ENCODE results near the gene NPIPA5.
"Not testable (repeated sequence)": the region's sequence is repeated elsewhere in the genome, so short reads cannot be mapped to it uniquely, and the experiment has no call there.

The NPIPA5 gene

DNA sequence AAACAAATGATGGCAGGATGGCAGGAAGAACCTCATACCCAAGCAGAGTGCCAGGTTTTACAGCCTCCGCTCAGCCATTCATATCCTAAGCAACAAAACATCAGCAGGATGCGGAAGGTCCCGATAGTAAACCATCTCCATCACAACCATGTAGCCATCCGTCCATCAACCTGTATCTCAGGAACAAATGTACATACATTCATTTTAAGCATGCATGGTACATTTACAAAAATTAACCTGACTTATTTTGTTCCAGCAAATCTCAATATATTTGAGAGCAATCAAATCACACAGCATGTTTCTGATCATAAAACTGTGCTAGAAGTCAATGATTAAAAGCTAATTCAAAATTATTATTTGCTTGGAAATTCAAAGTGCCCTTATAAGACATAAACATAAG is at the start of gene NPIPA5:
Gene NPIPA5, minus strand, starts transcription at position 101 of the 400 bp plus-strand sequence. Its CDS starts 0 bp downstream, at position 101.
- CTCF ChIA-PET, H3K36me3 Mint-ChIP-seq, H3K4me1 Mint-ChIP-seq, H3K4me3 Mint-ChIP-seq, DNase-seq, H3K9me3 Mint-ChIP-seq, H3K27me3 Mint-ChIP-seq, H3K27ac Mint-ChIP-seq: not testable (repeated sequence)

DNA sequence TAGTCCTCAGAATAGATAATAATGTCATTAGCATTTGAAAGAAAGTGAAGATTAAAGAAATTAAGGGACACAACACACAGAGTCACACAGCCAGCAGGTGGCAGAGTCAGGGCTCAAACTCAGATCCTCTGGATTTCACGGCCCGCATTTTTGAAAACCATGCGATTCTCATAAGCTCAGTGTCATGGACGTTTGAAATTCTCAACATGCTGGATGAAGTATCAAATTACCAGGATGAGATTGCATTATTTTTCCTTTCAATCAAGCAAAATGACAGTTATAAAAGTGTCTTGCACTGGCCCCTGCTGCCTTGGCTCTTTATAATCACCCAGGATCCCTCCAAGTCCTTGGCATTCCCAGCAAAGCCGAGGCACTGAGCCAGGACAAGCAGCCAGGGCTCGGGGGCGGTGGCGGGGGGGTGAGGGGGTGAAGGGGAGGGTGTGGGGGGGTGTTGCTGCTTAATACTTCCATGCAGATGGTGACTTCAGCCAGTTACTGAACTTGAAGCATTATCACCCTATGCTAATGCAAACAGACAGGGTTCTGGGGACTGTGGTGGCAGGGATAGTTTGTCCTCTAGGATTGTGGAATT is 49.6 kb upstream of the NPIPA5 start:
- no peaks in the 10 kb centered on the region for H3K36me3 Mint-ChIP-seq
- DNase-seq: peak; percentile 66
- H3K4me3 Mint-ChIP-seq: no peak overlapping the region
- H3K27me3 Mint-ChIP-seq: peaks cover 7% of the 10 kb centered on the region
- CTCF ChIA-PET: interaction anchor here (0.8 to 1.9 kb wide), 6 partner anchors 8 to 542 kb away, joined by 3 to 11 read pairs (median 3); no protein-coding TSS in a partner anchor
- no peak overlapping the region for H3K27ac Mint-ChIP-seq
- no peaks in the 10 kb centered on the region for H3K9me3 Mint-ChIP-seq
- H3K4me1 Mint-ChIP-seq: peaks cover 2% of the 10 kb centered on the region

GRCh38 chr16:15426796-15427195 is 48.7 kb upstream of the NPIPA5 start:
- no peak overlapping the region for H3K27ac Mint-ChIP-seq
- DNase-seq: no peak
- no peak overlapping the region for H3K4me3 Mint-ChIP-seq
- CTCF ChIA-PET: interaction anchor here (0.7 to 1.9 kb wide), 8 partner anchors 39 to 304 kb away, joined by 3 to 11 read pairs (median 4); partner anchors contain the start of gene MARF1
- no peaks in the 10 kb centered on the region for H3K36me3 Mint-ChIP-seq
- peaks cover 7% of the 10 kb centered on the region for H3K27me3 Mint-ChIP-seq
- H3K4me1 Mint-ChIP-seq: peaks cover 2% of the 10 kb centered on the region
- H3K9me3 Mint-ChIP-seq: no peaks in the 10 kb centered on the region

DNA sequence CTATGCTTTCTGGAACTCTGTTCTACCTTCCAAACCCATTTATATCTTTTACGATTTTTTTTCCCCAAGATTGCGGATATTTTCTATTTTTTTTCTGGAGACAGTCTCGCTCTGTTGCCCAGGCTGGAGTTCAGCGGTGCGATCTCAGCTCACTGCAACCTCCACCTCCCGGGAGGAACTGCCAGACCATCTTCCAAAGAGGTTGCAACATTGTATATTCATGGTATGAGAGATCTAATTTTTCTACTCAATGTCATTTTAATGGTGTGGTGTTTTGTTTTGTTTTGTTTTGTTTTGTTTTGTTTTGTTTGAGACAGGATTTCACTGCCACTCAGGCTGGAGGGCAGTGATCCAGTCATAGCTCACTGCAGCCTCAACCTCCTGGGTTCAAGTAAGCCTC is 47.8 kb upstream of the NPIPA5 start:
- Mint-ChIP-seq H3K36me3 (no peaks in the 10 kb centered on the region), H3K27me3 (peaks cover 7% of the 10 kb centered on the region), H3K9me3 (no peaks in the 10 kb centered on the region), H3K27ac (no peak overlapping the region), H3K4me1 (peaks cover 2% of the 10 kb centered on the region), H3K4me3 (no peak overlapping the region)
- CTCF ChIA-PET: interaction anchor here (1.1 to 1.9 kb wide), 4 partner anchors 40 to 279 kb away, joined by 3 to 6 read pairs (median 4); partner anchors contain the start of gene MARF1
- DNase-seq: no peak

DNA sequence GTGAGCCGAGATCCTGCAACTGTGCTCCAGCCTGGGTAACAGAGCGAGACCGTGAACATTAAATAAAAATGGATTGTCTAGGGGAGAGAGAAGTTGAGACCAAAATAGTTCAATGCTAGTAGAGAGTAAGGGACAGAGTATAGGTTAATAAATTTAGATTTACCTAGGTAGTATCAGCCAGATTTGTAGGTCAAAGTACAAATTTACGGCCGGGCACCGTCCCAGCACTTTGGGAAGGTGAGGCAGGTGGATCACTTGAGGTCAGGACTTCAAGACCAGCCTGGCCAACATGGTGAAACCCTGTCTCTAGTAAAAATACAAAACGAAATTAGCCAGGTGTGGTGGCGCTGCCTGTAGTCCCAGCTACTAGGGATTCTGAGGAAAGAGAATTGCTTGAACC is 44.1 kb upstream of the NPIPA5 start:
- Mint-ChIP-seq H3K9me3 (no peaks in the 10 kb centered on the region), H3K4me3 (no peak overlapping the region), H3K27me3 (peaks cover 7% of the 10 kb centered on the region), H3K36me3 (no peaks in the 10 kb centered on the region), H3K27ac (no peak overlapping the region), H3K4me1 (no peaks in the 10 kb centered on the region)
- DNase-seq: no peak
- CTCF ChIA-PET: no interaction called here

DNA sequence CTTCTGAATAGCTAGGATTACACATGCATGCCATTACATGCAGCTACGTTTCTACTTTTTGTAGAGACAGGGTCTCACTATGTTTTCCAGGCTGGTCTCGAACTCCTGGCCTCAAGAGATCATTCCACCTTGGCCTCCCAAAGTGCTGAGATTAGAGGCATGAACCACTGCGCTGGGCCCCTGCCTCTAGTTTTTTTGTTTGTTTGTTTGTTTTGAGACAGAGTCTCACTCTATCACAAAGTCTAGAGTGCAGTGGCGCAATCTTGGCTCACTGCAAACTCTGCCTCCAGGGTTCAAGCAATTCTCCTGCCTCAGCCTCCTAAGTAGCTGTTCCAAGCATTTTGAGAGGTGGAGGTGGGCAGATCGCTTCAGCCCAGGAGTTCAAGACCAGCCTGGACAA is 43.6 kb upstream of the NPIPA5 start:
- H3K27ac Mint-ChIP-seq, H3K36me3 Mint-ChIP-seq, H3K27me3 Mint-ChIP-seq, H3K9me3 Mint-ChIP-seq, H3K4me3 Mint-ChIP-seq, DNase-seq, CTCF ChIA-PET, H3K4me1 Mint-ChIP-seq: not testable (repeated sequence)

DNA sequence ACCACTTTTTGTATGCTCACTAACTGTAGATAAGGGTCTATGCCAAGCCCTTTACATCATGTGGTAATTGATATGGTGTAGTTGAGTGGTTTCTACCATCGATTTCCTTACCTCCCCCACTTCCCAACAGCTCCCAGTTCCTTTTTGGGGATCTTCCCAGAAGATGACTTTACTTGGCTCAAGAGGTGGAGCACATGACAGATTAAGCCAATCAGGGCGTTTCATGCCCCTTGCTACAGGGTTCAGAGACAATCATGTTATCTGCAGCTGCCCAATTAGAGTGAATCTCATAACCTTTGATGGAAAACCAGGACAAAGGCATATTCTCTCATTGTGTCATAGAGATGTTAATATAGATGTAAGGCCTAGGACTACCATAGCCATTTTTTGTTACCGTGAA is 40.1 kb upstream of the NPIPA5 start:
- H3K27me3 Mint-ChIP-seq: peaks cover 8% of the 10 kb centered on the region
- no peaks in the 10 kb centered on the region for H3K9me3 Mint-ChIP-seq
- no peak overlapping the region for H3K4me3 Mint-ChIP-seq
- no peaks in the 10 kb centered on the region for H3K36me3 Mint-ChIP-seq
- CTCF ChIA-PET: no interaction called here
- no peaks in the 10 kb centered on the region for H3K4me1 Mint-ChIP-seq
- no peak overlapping the region for H3K27ac Mint-ChIP-seq
- DNase-seq: no peak

- no peak overlapping the region for H3K4me3 Mint-ChIP-seq
- H3K27ac Mint-ChIP-seq: no peak overlapping the region
- peaks cover 8% of the 10 kb centered on the region for H3K27me3 Mint-ChIP-seq
- CTCF ChIA-PET: no interaction called here
- H3K36me3 Mint-ChIP-seq: no peaks in the 10 kb centered on the region
- DNase-seq: no peak
- H3K9me3 Mint-ChIP-seq: no peaks in the 10 kb centered on the region
- H3K4me1 Mint-ChIP-seq: no peaks in the 10 kb centered on the region
Measured at GRCh38 chr16:15417197-15417596, 39.1 kb upstream of the NPIPA5 start.

DNA sequence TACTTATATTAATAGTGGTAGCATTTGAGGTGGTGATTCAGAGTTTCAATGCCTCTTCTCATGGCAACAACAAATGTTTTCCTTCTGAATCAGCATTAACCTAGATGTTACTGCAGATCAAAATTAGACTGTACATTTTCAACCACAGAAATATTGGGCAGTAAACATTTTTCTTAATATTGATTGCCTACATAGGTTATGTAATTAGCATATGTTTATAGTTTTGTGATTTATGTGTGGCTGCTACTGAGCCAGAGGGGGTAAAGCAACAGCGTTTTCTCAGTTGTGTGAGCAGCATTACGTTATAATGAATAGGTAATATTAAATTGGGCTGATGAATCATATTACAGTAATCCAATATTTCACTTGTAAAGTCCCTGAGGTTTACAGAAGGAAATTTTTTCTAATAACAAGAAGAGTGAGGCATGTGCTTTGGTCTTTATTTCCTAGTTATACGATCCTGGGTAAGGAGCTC is 37.5 kb upstream of the NPIPA5 start:
- no peaks in the 10 kb centered on the region for H3K4me1 Mint-ChIP-seq
- no peaks in the 10 kb centered on the region for H3K36me3 Mint-ChIP-seq
- CTCF ChIA-PET: no interaction called here
- no peak overlapping the region for H3K4me3 Mint-ChIP-seq
- peaks cover 8% of the 10 kb centered on the region for H3K27me3 Mint-ChIP-seq
- H3K9me3 Mint-ChIP-seq: no peaks in the 10 kb centered on the region
- no peak for DNase-seq
- H3K27ac Mint-ChIP-seq: no peak overlapping the region

- H3K27me3 Mint-ChIP-seq, H3K4me1 Mint-ChIP-seq, H3K9me3 Mint-ChIP-seq, H3K4me3 Mint-ChIP-seq, H3K36me3 Mint-ChIP-seq, DNase-seq, CTCF ChIA-PET, H3K27ac Mint-ChIP-seq: not testable (repeated sequence)
Measured at GRCh38 chr16:15409476-15409875, 31.4 kb upstream of the NPIPA5 start.

DNA sequence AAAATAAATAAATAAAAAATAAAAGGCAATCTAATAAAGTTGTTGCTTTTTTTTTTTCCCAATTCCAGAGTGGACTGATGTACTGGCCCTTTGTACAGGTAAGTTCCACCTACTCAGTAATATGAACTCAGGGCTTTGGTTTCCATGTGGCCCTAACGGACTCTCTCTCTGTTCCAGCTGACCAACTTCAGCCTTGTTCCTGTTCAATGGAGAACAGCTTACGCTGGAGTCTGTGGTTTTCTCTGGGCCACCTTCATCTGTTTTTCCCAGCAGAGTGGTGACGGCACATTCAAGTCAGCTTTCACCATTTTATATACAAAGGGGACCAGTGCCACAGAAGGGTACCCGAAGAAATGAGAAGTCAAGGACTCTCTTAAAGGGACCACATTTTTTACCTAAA is 29.7 kb upstream of the NPIPA5 start:
- H3K27me3 Mint-ChIP-seq, DNase-seq, H3K36me3 Mint-ChIP-seq, H3K9me3 Mint-ChIP-seq, H3K4me3 Mint-ChIP-seq, CTCF ChIA-PET, H3K27ac Mint-ChIP-seq, H3K4me1 Mint-ChIP-seq: not testable (repeated sequence)

DNA sequence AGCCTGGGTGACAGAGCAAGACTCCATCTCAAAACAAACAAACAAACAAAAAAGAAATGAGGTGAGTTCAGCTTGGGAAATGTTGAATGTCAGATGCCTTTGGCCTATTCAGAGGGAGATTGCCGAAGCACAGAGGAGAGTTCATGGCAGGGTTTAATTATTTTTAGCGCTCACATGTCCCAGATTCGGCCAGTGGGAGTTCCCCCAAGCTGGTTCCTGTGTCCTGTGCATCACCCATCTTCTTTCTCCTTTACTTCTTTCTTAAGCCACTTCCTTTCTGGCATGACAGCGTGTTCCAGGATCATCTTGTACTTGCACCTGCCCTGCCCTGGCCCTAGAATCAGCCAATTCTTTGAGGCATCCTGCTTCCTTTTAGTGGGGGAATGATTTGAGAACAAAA is 26.7 kb upstream of the NPIPA5 start:
- Mint-ChIP-seq H3K36me3 (no peaks in the 10 kb centered on the region), H3K27ac (no peak overlapping the region), H3K9me3 (no peaks in the 10 kb centered on the region), H3K4me1 (no peaks in the 10 kb centered on the region), H3K4me3 (no peak overlapping the region), H3K27me3 (peaks cover 5% of the 10 kb centered on the region)
- DNase-seq: no peak
- CTCF ChIA-PET: no interaction called here

DNA sequence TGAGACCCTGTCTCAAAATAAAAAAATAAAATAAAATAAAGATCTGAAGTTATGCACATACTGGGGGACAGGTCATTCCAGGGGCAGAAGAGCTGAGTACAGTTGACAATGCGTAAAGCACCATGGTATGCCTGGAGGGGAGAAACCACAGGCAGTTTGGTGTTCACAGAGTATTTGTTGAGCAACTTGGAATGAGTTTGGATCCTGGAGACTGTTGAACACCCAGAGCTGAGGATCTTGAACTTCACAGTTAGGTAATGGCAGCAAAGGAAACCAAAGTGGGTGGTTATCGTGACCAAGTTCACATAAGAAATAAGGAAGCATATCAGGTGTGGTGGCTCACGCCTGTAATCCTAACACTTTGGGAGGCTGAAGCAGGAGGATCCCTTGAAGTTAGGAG is 26.0 kb upstream of the NPIPA5 start:
- CTCF ChIA-PET, DNase-seq, H3K4me1 Mint-ChIP-seq, H3K9me3 Mint-ChIP-seq, H3K27me3 Mint-ChIP-seq, H3K27ac Mint-ChIP-seq, H3K4me3 Mint-ChIP-seq, H3K36me3 Mint-ChIP-seq: not testable (repeated sequence)

DNA sequence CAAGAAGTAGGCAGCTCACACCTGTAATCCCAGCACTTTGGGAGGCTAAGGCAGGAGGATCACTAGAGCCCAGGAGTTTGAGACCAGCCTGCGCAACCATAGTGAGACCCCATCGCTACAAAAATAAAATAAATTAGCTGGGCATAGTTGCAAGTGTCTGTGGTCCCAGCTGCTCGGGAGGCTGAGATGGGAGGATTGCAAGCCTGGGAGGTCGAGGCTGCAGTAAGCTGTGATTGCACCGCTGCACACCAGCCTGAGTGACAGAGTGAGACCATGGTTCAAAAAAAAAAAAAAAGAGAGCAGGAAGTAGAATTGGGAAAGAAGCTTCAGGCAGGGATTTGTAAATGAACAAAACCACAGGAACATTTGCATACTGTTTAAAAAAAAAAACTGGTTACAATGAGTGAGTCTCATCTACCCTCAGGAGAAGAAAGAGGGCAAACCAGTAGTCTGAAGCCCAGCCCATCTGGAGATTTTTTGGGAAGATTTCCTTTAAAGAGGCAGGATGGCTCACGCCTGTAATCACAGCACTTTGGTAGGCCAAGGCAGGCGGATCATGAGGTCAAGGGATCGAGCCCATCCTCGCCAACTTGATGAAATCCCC is 25.4 kb upstream of the NPIPA5 start:
- Mint-ChIP-seq H3K4me1 (no peaks in the 10 kb centered on the region), H3K9me3 (no peaks in the 10 kb centered on the region), H3K27me3 (peaks cover 13% of the 10 kb centered on the region), H3K27ac (no peak overlapping the region), H3K36me3 (no peaks in the 10 kb centered on the region), H3K4me3 (no peak overlapping the region)
- CTCF ChIA-PET: no interaction called here
- no peak for DNase-seq

GRCh38 chr16:15401972-15402371 is 23.9 kb upstream of the NPIPA5 start:
- DNase-seq: no peak
- Mint-ChIP-seq H3K27me3 (peaks cover 29% of the 10 kb centered on the region), H3K27ac (no peak overlapping the region), H3K4me1 (no peaks in the 10 kb centered on the region), H3K36me3 (no peaks in the 10 kb centered on the region), H3K4me3 (no peak overlapping the region), H3K9me3 (no peaks in the 10 kb centered on the region)
- CTCF ChIA-PET: no interaction called here

Measured in activated naive CD4-positive, alpha-beta T cell treated with anti-CD3 and anti-CD28 coated beads, Interleukin-2, amount 10 ng/mL, durations not matched to agents 7 days and 5 days (primary cell).